ENCODE data around the gene PRR20C.
"Not testable (repeated sequence)": the region's sequence is repeated elsewhere in the genome, so short reads cannot be mapped to it uniquely, and the experiment has no call there.

DNA sequence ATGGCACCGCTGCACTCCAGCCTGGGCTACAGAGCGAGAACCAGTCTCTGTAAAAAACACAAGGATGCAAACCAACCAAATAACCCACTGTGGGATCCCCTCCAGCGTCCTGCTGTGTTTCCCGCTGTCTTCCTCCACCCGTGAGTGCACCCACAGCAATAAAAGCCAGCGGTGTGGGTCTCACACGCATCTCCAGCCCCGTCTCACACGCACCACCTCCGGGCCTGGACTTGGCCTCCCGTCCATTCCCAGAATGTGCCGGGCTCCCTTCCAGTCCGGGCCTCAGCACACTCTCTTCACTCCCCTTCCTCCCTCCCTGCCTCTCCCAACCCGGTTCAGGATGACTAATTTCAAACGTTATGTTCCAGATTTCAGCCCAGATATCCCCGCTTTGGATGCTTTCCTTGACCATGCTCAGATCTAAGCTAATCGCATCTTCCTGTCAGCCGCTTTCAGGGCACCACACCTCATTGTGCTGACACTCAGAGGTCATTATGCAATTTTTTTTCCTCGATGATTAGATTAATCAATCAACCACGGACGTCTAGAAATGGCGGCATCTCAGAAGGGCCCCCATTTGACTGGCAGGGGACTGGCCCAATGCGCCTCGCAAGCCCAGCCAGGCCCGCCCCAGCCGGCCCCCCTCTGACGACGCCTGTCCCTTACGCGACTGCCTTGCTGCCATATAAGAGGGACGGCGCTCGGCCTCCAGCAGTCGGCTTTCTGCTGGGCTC is 13.5 kb upstream of the PRR20C start, which contains the start of gene PRR20A:
- TF ChIP-seq, protein P1, sequence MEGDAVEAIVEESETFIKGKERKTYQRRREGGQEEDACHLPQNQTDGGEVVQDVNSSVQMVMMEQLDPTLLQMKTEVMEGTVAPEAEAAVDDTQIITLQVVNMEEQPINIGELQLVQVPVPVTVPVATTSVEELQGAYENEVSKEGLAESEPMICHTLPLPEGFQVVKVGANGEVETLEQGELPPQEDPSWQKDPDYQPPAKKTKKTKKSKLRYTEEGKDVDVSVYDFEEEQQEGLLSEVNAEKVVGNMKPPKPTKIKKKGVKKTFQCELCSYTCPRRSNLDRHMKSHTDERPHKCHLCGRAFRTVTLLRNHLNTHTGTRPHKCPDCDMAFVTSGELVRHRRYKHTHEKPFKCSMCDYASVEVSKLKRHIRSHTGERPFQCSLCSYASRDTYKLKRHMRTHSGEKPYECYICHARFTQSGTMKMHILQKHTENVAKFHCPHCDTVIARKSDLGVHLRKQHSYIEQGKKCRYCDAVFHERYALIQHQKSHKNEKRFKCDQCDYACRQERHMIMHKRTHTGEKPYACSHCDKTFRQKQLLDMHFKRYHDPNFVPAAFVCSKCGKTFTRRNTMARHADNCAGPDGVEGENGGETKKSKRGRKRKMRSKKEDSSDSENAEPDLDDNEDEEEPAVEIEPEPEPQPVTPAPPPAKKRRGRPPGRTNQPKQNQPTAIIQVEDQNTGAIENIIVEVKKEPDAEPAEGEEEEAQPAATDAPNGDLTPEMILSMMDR (conservative IDR thresholded peaks at IDR 0.05 in 1 of 2, IDR thresholded peaks at IDR 0.05 in 1 of 2; ENCODE audit: low read depth in 1 of 2, low read length in 2 of 2), result not testable (repeated sequence)
- TF ChIP-seq EZH2 (IDR thresholded peaks at IDR 0.05; ENCODE audit: low read length, missing control alignments), result not testable (repeated sequence)
